Globus pallidus (tissue), 1 donor: ENCODE measurements around the gene FAM222A.
A peak's percentile ranks its signal among the peaks of the same experiment; 100 is the strongest.

ENCODE experiments used
- DNase-seq: peaks from one replicate; pipeline ENCODE4 v3.0.0-alpha.2; 2015; ENCODE audit warnings: low spot score

Gene FAM222A

GRCh38 chr12:109724321-109724892, 10.8 kb downstream of the FAM222A start:
- DNase-seq, result no peak

DNA sequence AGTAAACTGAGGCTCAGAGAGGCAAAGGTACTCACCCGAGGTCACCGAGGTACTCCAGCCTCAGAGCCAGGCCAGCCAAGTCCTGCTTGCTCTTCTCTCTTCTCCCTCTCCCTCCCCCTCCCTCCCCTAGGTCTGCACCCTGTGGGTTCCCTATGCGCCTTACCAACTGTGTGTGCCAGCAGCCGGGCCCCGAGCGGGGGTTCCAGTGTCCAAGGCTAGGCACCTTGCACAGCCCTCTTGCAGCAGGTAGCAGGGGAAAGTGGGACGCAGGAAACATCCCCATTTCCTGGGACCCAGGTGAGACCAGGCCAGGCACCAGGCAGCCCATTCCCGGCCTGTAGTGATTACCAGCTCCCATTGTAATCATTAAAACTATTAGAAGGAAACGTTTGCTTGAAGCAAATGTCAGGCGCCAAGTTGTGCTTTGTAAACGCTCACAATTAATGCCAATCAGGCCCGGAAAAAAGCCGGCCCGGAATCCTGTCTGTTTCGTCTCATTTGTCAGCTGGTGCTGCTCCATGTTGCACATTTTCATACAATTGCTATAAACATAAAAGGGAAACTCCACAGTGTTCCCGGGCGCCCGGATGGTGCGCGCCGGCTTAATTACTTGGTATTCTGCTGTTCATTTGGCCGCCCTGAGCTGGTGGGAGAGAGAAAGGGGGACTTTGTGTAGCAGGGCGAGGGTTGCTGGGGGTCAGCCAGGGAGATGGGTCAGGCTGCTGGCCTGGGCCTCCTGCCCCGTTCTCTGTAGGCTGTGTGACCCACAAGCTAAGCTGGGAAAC, 11.9 kb downstream of the FAM222A start:
- peak; percentile 91 for DNase-seq

- no peak for DNase-seq
Measured at GRCh38 chr12:109726106-109726497, 12.5 kb downstream of the FAM222A start.

DNA sequence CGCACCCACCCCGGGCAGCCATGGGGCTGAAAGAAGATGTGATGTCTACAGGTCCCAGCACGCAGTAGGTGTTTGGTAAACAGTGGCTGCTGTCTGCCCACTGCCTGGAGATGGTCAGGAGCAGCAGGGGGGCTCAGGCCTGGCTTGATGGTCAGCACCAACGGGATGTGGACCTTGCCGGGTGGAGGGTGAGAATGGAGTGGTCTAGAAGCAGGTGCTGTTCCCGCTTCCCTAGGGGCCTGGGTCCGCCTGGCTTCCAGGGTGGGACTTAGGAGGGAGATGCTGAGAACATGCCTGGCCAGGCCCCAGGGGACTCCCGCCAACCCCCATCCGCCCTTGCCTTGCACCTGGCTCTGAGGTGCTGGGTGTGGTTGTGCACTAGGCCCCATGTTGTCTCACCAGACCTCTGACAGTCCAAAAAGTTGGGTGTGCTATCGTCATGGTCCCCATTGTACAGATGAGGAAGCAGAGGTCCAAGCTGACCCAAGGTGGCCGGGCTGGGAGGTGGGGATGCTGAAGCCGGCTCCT, 12.9 kb downstream of the FAM222A start:
- no peak for DNase-seq

DNA sequence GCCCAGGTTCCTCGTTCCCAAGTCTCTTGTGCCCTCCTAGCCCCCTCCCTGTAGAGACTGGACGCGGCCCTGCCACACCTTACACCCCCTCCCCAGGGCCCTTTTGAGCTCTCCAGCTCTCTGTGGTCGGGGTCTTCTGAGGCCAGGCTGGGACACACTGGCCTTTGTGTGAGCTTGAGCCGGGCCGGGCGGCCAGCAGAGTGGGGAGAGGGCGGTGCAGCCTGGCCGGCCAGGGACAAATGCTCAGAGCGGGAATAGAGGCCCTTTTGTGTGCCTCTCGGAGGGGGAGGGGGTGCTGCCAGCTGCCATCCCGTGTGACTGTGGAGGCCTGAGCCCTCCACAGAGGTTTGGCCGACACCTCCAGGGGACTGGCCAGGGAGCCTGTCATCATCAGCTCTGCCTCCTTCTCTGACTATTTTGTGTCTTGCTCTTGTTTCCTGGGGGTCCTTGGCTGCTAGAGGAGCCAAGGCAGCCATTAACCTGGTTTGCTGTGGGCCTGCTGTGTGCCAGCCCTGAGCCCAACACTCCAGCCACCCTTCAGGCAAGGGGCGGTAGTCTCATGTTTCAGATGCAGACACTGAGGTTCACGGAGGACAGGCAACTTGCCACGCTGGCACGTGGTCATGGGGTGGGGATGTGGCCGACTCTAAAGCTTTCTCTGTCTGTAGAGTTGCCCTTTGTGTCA, 13.6 kb downstream of the FAM222A start:
- DNase-seq, result peak; percentile 98

DNA sequence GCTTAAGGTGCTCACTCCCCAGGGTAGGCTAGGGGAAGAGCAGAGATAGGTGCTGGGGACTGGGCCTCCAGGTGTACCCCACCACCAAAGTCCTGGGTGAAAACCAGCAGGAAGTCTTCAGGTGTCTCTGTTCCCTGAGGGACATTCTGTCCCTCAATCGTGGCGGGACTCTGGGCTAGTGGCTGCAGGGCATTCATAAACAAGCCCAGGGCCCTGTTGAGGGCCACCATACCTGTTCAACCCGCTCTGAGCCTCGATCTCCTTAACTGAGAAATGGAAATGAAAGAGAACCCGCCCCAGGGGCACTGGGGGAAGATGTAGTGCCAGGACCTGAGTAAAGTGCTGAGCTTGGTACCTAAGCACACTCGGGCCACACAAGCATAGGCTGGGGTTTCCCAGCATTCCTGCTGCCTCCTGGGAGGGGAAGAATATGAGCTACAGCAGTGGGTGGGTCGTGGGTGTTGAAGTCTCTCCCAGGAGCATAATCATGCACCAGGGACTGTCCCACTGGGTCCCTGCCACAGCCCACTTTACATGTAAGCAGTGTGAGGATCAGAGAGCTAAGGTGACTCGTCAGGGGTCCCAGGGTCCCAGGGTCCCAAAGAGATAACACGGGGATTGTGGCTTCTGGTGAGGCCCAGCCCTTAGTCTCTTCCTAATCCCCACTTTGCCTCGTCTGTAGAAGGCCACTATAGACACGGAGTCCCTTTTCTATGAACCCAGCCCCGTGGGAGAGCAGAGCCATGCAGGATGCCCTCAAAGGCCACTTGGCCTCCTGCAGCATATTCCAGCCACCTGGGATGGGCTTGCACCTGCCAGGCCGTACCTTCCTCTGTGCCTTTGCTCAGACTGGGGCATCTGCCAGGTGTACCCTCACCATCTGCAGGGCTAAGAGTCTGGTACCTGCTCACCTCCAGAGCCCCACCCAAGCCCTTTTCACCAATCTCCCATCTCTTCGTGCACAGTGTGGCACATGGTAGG, 14.4 kb downstream of the FAM222A start:
- DNase-seq, result no peak

DNA sequence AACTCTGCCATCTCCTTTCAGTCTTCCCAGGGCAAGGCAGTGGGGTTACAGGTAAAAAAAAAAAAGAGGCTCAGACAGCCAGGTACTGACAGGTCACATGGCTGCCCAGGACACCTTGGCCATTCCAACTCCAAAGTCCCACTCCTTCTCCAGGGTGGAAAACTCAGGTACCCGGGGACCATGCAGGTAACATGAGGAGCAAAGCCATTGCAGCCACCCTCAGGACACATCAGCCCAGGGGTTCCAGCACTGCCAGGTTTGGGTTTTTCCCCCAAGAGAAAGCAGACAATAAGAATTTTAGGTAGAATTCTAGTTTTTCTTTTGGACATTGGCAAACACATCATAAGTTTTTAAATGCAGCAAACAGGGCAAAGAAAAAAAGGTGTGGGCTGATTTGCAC, 15.3 kb downstream of the FAM222A start:
- DNase-seq, result no peak

- DNase-seq, result no peak
Measured at GRCh38 chr12:109729371-109729781, 15.8 kb downstream of the FAM222A start.

DNA sequence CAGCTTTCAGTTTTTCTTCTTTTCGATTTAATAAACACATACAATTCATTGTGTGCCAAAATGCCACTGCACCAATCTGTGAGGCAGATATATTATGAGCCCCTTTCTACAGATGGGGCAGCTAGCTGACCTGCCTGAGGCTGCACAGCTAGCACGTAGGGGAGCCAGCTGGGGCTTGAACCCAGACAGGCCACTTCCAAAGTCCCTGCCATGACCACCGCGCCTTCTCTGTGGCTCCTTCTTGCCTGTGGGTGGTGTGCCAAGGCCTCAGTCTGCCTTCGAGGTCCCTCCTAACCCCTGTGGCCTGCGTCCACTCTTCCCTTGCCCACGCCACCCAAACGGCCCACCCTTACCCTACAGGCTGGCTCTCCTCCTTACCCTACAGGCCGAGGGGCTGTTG, 16.2 kb downstream of the FAM222A start:
- no peak for DNase-seq

DNA sequence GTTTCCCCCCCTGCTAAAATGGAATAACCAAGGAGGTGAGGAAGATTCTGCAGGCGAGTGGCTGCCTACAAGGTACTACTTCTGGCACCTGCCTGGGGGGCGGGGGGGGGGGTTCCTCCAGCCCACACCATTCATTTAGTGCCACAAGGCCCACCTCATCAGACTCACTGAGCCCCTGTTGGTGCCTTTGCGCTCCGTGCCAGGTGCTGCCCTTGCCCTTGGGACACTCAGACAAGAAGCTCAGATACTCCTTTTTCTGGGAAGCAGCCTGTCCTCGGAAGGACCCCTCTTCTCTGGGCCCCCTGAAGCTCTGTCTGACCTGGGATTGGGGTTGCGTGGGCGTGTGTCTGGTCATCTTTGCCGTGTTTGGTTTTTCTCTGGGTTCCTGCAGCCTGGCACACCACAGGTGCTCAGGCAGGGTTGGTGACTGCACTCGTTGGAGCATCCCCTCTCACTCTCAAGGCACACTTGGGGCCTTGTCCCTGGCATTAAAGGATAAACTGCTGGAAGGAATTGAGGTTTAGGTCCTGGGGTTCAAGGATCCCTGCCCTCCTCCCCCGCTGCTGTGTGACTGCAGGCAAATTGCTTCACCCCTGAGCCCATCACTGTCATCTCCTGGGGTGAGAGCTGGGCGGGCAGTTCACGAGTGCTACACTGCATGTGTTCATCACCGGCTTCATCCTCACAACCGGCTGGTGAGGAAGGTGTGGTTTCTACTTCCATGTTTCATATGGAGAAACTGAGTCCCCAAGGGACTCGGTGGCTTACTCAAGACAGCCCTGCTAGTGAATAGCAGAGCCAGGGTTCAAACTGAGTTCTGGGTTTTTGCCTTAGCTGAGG, 16.9 kb downstream of the FAM222A start:
- DNase-seq, result no peak

- no peak for DNase-seq
Measured at GRCh38 chr12:109731231-109731731, 17.7 kb downstream of the FAM222A start.

DNA sequence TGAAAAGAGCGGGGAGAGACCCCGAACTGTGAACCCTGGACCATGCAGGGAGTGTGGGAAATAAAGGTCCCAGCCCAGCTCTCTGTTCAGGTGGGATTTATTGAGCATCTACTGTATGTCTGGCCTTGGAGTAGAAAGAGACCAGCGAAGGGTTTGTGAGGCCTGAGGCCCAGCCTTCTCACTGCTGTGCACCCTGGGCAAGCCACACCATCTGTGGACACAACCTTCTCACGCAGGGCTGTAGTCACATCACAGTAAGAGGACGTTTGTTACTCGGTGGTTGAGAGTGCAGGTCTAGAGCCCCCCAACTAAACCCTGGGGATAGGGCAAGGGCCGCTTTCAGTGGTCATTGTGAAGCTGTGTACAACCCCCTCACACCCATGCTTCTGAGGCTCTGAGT, 18.2 kb downstream of the FAM222A start:
- no peak for DNase-seq

- DNase-seq, result no peak
Measured at GRCh38 chr12:109732321-109733305, 19.0 kb downstream of the FAM222A start.

GRCh38 chr12:109734219-109735000, 20.8 kb downstream of the FAM222A start:
- no peak for DNase-seq

DNA sequence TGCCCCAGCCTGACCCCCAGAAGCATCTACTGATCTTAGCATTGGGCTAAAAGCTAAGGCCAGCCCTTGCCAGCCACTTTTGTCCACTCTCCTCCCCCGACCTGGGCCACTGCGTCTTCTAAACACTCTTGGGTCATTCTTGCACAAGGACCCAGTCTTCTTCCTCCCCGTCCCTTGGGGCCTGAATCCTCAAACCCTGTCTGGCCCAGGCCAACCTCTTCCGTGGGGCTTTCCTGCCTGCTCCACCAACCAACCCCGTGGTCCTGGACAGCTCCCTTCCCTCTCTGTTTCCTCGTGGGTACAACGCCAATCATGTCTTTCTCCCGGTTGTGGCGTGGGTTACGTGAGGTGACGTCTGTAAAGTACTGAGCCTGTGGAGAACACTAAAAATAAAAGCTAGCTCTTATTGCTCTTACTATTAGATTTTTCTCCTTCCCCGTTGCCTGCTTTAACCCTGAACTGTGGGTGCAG, 21.5 kb downstream of the FAM222A start:
- DNase-seq, result no peak

- DNase-seq, result no peak
Measured at GRCh38 chr12:109735825-109736551, 22.4 kb downstream of the FAM222A start.

- no peak for DNase-seq
Measured at GRCh38 chr12:109736552-109737108, 23.0 kb downstream of the FAM222A start.
